Skeletal muscle cell (primary cell): Measurements from ENCODE around the gene ANTXRL.
"Not testable (repeated sequence)": the region's sequence is repeated elsewhere in the genome, so short reads cannot be mapped to it uniquely, and the experiment has no call there.

ENCODE experiments used
- DNase-seq: peaks from one replicate; pipeline ENCODE4 v3.0.0-alpha.2; 2010; ENCODE audit warnings: low read depth
- H3K4me3 ChIP-seq: 2 replicates; pipeline ENCODE4 v1.5.1; 2011; ENCODE audit warnings: low read depth, mild to moderate bottlenecking, control low read depth, low read length, moderate library complexity

ANTXRL gene

DNA sequence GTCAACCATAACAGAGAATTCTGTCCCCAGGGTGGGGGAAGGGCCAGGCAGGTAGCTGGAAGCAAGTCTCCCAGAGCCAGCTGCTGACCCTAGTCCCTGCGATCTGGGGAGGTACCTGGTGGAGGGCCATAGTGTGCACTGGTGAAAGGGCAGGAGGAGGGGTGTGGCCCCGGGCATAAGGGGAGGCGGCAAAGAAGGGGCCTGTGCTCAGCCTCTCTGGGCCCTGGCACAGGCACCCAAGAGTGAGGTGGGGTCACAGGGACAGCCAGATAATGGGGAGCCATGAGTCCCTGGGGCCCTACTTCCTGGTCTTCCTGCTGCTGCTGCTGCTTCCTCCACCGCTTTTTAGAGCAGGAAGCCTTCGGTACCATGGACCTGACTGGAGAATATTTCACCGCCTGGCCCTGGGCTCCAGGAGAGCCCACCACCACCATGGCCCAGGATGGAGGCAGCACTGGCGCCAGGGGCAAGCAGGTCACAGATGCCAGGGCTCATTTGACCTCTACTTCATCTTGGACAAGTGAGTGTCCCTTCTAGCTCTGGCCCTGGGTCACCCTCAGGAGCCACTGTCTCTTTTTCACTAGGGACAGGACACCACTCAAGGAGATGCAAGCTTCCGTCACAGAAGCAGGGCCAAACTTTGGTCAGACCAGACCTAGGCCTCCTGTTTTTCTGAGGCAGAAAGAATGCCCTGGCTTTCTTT, at the start of gene ANTXRL:
Gene ANTXRL (plus strand): TSS at position 7 of the 703 bp plus-strand sequence. CDS start 266 bp downstream, at position 273.
- no peak for DNase-seq
- H3K4me3 ChIP-seq: no peak within 1 kb of the TSS

DNA sequence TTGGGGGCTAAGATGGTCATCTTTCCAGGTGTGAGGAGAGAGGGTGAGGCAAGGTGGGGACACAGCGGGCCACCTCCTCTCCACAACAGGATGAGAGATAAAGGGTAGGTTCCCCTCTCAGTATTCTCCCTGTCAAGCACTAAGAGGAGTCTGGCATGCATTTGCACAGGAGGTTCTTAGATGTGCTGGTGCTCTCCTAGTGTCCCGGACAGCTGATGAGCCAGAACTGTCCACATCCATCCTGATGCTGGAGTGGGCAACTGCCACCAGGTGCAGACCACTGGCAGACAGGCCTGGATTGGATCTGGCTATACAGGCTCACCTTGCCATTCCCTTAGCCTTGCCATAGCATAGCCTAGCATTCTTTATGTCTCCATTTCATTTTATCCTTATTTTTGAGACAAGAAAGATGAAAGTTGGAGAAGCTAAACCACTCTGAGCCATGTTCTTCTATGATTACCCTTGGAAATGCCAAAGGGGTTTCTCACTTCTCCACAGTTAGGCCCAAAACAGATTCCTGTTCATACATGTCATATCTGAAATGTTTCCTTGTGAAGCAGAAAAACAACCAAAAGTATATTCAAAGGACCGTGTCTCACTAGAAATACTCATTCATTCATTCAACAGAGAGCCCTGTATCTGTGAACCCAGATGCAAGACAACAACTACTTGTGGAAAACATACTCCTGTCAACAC, 48.8 kb upstream of the ANTXRL start:
- DNase-seq: no peak
- no peak overlapping the region for H3K4me3 ChIP-seq

DNA sequence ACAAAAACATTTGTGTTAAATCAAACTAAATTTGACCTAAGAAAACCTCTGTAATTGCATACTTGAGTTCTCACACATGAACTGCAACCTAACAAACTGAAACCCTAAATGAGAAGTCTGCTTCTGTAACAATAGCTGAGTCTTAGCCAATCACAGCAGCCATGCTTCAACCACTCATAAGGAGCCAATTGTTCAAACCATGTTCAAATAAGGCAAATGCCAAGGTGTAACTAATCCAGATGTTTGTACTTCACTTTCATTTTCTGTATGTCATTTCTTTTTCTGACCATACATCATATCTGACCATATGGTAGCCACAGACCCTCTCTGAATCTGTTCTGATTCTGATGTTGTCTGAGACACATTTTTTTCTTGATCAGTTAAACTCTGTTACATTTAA, 47.5 kb upstream of the ANTXRL start:
- no peak overlapping the region for H3K4me3 ChIP-seq
- DNase-seq: no peak

DNA sequence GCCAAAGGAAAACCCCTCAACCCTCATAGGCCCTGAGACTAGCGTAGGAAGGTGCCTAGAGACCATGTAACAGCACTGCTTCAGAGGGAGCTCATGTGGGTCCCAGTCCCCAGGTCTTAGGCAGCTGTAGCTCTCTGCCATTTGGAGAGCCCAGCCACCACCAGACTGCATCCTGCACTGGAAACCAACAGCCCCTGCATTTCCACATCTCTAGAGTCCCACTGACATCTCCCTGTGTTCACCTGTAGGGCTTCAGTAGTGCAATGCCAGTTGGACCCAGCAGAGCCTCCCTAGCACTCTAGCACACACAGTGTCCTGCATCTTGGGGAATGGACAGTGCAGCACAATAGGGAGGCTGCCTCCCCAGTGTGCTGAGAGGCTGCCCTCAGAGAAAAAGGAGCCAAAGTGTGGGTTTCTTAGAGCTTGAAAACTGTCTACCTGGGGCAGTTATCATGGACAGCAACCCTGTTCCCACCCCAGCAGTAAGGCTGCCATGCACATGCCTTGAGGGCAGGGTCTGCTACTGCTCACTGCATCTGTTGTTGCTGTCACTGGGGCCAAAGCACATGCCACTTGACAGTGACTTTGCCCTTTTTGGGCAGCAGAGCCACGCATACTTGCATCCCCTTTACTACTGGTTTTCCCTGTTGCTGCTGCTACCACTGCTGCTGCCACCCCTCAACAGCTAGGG, 46.7 kb upstream of the ANTXRL start:
- DNase-seq: no peak

DNA sequence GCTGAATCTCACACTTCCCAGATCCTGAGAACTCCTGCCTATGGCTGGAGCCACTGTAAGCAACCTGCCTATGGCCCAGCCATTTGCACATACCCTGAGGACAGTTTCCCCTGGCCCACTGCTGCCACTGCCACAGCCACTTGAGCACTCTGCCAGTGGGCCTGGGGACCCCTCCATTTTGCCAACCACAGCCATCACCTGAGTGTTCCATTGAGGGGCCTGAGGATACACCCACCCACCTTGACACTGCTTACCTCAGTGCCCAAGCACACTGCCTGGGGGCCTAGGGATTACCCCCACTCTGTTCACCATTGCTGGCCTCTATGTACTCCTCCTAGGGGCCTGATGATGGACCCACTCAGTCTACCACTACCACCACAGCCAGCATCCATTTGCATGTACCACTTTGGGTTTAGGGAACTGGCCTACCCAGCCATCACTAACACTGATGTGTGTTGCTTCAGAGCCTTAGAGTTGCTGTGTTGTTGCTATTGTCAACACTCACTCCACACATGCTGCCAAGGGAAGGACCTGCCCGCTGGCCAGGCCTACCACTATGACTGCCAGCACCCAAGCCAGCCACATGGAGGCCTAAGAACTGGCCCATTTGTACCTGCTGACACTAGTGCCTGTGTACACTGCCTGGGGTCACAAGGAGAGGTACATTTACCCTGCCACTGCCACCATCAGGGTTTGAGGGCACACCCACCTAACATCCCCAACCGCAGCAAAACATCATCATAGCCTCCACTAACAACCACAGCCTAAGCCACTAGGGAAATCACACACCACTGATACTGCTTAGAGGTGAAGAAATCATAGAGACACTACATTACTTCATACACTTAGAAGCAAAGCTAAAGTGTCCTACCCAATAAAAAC, 45.9 kb upstream of the ANTXRL start:
- no peak overlapping the region for H3K4me3 ChIP-seq
- DNase-seq: no peak

More for the DNA sequence above, 46.7 kb upstream of the ANTXRL start:
- H3K4me3 ChIP-seq: no peak overlapping the region

DNA sequence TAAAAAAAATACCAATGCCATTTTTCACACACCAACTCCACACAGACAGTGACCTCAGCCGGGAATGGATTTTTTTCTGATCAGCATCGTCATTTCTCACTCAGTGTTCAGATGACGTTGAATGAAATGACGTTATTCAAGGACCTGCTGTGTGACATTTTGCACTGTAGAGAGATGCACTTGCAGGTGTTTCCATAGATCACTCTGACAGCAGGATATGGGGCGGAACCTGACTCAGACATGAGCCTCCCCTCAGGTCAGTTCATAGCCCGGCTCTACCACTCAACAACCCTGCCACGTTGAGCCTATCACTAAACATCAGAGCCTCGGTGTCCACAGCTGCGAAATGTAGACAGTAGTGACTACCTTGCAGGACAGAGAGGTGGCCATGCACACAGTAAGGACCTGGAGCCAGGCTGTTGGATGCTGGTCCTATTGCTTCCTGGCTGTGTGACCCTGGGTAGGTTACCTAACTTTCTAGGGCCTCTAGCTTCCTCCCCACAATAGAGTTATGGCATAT, 41.4 kb upstream of the ANTXRL start:
- no peak overlapping the region for H3K4me3 ChIP-seq
- no peak for DNase-seq

DNA sequence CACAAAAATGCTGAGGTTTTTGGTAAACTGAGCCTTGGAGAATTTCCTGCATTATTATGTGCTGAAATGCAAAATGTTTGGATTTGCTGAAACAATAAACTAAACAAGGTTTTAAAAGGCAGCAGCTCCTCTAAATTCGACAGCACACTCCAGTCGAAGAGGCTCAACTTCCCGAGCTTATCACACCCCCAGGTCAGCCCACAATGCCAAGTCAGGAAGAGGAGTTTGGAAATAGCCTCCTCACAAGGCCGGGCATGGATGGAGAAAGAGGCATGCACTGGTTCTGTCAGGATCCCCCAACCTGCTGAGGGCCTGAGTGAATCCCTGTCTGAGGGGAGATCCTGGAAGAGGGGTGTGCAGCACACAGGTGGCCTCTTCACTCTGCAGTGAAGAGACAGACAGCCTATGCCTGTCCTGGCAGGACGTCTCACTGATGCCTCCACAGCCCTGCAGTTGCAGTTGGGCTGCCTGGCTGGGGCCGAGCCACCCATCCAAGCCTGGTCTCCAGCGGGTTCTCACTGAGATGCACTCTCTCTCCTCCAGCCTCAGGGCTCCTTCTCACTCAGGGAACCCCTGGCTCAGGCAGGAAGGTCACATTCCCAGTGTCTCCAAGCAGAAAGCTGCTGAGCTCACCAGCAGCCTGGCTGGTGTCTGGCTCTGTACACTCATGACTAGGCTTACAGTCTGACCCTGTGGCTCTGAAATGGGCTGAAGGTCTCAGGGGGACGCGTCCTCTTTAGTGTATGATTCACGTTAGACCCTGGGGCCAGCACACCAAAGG, 40.2 kb upstream of the ANTXRL start:
- not testable (repeated sequence) for DNase-seq, H3K4me3 ChIP-seq

DNA sequence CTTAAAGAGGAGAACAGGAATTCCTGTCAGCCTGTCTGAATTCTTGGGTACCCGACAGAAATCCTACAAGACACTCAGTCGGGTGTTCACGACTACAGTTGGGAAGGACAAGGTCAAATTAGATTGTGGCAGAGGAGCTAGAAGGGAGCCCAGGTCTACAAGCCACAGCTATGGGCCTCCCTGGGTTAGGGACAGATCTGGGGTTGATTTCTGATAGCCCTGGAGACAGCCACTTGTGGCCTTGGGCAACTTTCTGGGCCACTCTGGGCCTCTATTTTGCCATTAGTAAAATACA, 39.7 kb upstream of the ANTXRL start:
- no peak for DNase-seq
- no peak overlapping the region for H3K4me3 ChIP-seq

DNA sequence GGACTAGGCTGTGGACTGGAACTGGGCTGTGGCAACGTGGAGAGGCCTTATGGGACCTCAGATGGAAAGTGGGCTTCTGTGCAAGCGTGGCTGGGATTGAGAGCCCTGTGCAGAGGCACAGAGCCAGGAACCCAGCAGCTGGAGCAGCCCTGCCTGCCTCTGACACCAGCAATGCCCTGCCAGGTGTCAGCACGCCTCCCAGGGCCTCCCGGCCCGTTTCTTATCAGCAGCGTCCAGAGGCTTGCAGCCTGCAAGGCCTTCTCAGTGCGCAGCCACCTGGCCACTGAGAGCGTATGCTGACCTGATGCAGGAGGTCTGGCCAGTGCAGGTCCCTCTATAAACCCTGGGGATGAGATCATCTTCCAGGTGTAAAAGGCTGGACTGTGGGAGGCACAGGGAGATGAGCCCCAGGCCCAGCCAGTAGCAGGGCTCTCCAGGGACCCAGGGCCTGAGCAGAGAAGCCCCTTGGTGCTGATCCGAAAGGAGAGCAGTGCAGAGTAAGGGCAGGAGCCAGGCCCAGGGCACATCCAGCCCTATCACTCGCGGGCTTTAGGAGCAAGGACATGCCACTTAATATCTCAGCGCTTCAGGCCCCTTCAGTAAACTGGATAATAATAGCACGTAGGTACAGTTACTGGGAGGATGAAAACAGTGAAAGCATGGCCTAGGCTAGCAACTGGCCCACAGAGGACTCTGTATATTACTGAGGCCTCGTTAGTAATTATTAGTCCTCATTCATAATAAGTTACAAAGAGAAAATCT, 38.8 kb upstream of the ANTXRL start:
- DNase-seq: no peak
- H3K4me3 ChIP-seq: no peak overlapping the region

DNA sequence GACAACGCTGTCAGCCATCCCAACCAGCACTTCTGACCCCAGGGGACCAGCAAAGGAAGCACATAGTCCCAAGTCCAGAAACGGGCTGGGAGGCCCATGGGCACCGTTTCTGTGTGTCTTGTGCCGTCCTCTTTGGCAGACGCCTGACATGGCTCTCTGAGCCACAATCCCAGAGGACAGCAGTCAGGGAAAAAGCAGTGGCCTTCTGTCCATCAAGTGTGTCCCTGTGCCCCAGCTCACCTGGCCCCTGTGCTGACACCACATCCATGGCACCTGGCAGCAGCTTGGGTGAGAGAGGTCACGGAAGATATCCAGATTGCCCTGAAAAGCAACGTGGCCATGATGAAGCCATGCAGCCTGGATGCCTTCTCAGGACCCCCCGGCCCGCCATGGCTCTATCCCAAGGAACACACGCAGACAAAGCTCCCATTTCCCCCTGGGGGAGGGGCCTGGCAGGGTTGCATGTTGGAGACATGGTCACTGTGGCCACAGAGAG, 38.1 kb upstream of the ANTXRL start:
- DNase-seq: no peak
- H3K4me3 ChIP-seq: no peak overlapping the region

DNA sequence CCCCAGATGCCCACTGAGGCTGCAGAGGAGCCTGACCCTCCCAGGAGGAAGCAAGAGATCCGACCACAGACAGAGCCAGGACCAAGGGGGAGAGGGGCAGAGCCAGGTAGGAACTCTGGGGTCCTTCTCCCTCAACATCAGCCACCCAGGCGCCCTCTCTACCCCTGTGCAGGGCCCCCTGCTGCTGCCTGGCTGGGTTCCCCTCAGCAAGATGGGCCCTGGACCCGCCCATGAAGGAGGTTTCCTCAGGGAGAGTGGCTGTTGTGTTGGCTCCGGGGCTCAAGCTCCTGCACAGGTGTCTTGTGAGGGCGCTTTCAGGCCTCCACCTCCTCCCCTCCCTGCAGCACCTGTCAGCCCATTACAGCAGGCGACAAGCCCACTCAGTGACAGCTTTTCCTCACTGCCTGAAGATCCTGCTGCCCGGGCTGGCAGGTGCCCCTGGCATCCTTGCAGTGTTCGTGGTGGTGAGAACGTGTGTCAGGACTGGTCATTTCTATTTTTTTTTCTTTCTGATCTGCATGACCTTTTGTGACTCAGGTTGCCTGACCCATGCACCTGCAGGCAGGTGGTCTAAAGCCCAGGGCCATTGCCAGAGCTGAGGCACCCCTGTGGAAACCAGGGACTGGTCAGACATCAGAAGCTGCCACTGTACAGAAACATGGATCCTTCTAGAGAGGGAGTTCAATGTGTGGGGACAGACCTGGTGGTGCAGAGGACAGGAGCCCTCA, 37.0 kb upstream of the ANTXRL start:
- not testable (repeated sequence) for H3K4me3 ChIP-seq, DNase-seq

DNA sequence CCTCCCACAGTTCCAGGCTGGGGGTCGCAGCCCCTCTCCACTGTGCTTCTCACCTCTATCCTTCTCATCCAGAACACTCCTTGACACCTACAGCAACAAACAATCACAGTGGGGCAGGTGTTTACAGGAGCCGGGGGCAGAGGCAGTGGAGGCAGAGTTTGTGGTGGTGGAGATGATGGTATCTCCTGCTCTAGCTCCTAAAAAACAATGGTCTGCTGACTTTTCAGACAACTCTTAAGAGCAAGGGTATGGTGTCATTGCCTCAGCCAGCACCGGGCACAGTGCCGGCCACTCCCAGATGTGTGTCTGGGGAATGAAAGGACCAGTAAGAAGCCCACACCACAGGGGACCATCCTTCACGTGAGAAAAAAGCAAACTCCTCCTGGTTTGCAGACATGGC, 36.3 kb upstream of the ANTXRL start:
- H3K4me3 ChIP-seq: no peak overlapping the region
- DNase-seq: no peak

DNA sequence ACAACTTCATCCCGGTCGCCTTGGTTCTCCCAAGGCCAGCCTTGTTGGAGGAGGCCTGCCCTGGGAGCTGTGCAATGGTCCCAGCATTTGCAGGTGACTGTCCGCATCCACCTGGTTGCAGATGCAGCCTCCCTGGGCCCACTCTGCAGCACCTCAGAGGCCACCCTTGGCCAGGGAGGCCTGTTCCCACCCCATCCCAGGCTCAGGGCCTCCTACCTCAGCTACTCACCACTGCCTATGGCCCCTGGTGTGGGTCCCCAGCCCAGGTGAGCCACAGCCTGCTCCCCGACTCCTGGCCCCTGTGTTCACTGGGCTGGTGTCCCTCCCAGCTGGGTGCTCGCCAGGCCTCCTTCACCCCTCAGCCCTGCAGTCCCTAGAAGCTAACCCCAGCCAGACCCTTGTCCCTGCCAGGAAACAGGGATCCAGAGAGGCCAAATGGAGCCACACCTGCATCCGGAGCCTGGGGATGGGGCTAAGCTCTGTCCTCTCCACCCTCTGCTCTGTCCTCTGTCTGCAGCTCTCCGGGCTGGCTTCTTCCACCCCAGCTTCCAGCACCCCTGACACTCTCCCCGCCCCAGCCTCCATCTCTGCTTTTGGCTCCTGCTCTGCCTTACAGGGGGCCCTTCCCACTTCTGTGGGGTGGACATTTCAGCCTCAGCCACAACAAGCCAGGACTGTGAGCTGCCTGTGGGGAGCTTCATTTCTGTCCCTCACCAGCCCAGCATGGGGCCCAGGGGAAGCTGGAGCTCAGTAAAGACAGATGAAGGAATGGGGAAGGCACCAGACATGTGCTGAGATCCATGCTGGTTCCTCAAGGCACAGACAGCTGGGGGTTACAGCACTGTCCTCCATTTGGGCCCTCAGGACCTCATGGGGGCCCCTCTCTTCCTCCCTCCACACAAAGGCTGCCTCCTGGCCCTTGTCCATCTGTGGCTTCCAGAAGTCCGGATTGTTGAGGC, 35.6 kb upstream of the ANTXRL start:
- DNase-seq: no peak
- H3K4me3 ChIP-seq: no peak overlapping the region

DNA sequence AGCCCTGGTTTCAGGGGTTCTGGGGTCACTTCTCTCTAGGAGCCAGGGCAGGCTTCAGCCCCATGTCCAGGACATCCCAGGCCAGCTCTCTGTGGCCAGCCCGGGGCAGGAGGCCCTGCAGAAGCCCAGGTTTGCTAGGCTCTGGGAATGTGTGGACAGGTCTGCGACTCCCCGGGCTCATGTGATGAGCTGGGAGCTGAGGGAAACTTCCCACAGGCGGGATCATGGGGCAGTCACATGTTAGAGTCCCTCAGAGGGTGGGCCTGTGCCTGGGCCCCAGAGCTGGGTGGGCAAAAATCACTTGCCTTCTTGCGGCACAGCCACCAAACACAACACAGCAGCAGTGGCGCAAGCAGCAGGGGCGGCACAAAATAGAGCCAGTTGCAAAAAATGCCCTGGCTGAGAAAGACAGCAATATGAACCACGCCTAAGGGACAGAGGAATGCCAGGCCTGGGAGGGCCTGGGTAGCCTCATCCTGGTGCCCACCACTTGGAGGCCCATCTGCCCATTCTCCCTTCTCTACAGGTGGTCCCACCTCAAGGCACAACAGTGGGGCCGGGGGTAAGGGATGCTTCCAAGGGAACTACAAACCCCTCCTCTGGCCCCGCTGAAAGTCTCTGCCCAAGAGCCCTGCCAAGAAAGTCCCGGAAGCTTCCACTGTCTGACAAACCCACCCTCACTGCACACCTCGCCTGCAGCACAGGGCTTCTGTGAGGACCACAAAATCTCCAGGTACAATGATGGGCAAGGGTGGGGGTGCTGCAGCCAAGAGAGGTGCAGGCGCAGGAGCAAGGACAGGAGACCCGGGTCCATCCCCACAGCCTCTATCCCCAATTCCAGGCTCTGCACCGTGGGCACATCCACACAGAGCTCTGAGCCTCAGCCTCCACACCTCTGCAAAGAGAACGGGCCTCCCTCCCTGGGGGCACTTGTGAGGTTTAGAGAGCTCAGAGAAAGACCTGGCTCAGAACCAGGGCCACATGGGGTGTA, 34.6 kb upstream of the ANTXRL start:
- no peak for DNase-seq

More for the DNA sequence above, 34.6 kb upstream of the ANTXRL start:
- H3K4me3 ChIP-seq: no peak overlapping the region
